WERI-Rb-1 (cell line): ENCODE data around the gene RPL21.

ENCODE experiments used
- DNase-seq: peaks from one replicate; pipeline ENCODE4 v3.0.0-alpha.2; 2020
- H3K27ac ChIP-seq: fragments of 250-450 bp; sonication (Bioruptor Pico); 2 replicates; pipeline ENCODE4 v1.5.1; 2020; ENCODE audit warnings: mild to moderate bottlenecking, moderate library complexity
- H3K27me3 ChIP-seq: fragments of 250-450 bp; sonication (Bioruptor Pico); 2 replicates; pipeline ENCODE4 v1.5.1; 2021; ENCODE audit warnings: mild to moderate bottlenecking, low read depth, moderate library complexity; ENCODE audit not compliant: insufficient read depth, severe bottlenecking
- H3K36me3 ChIP-seq: fragments of 250-450 bp; sonication (Bioruptor Pico); 2 replicates; pipeline ENCODE4 v1.5.1; 2020; ENCODE audit warnings: mild to moderate bottlenecking, moderate library complexity
- H3K4me3 ChIP-seq: 2 replicates; pipeline ENCODE4 v1.5.1; 2011; ENCODE audit warnings: low read depth, mild to moderate bottlenecking, control low read depth, low read length
- H3K9me3 ChIP-seq: fragments of 250-450 bp; sonication (Bioruptor Pico); 2 replicates; pipeline ENCODE4 v1.5.1; 2021; ENCODE audit warnings: mild to moderate bottlenecking, moderate library complexity; ENCODE audit not compliant: severe bottlenecking
- CTCF ChIP-seq: IDR thresholded peaks from 2 replicates; pipeline ENCODE4 v1.5.1; 2011; ENCODE audit warnings: low read depth, mild to moderate bottlenecking, control low read depth, inconsistent platforms, low read length

The RPL21 gene

GRCh38 chr13:27270594-27271520 lies 19.5 kb downstream of the RPL21 start, which contains the start of gene RASL11A:
RASL11A (plus strand) TSS chr13:27270830; CDS start chr13:27270945, 115 bp downstream.
- Histone ChIP-seq H3K27ac (peak within 1 kb of the TSS; percentile 52), H3K9me3 (no peaks in the 10 kb centered on the region), H3K27me3 (no peaks in the 10 kb centered on the region), H3K36me3 (no peaks in the 10 kb centered on the region), H3K4me3 (peak within 1 kb of the TSS; percentile 58)
- peak; percentile 95 for DNase-seq
- peak; percentile 94 for TF ChIP-seq CTCF

- no peaks in the 10 kb centered on the region for H3K36me3 ChIP-seq
- DNase-seq = no peak
- no peak for TF ChIP-seq CTCF
- H3K9me3 ChIP-seq = no peaks in the 10 kb centered on the region
- no peak overlapping the region for H3K27ac ChIP-seq
- no peaks in the 10 kb centered on the region for H3K27me3 ChIP-seq
- no peak overlapping the region for H3K4me3 ChIP-seq
Measured at GRCh38 chr13:27271570-27272096, 20.3 kb downstream of the RPL21 start.

- no peaks in the 10 kb centered on the region for H3K9me3 ChIP-seq
- H3K4me3 ChIP-seq = no peak overlapping the region
- H3K27me3 ChIP-seq = no peaks in the 10 kb centered on the region
- no peak for DNase-seq
- no peak for TF ChIP-seq CTCF
- H3K36me3 ChIP-seq = no peaks in the 10 kb centered on the region
- no peak overlapping the region for H3K27ac ChIP-seq
Measured at GRCh38 chr13:27273658-27274425, 22.5 kb downstream of the RPL21 start.

- no peak for DNase-seq
- Histone ChIP-seq H3K9me3 (no peaks in the 10 kb centered on the region), H3K4me3 (no peak overlapping the region), H3K27me3 (no peaks in the 10 kb centered on the region), H3K36me3 (no peaks in the 10 kb centered on the region), H3K27ac (no peak overlapping the region)
- TF ChIP-seq CTCF = no peak
Measured at GRCh38 chr13:27274631-27275030, 23.3 kb downstream of the RPL21 start.

- TF ChIP-seq CTCF = no peak
- Histone ChIP-seq H3K27ac (no peak overlapping the region), H3K4me3 (no peak overlapping the region), H3K36me3 (no peaks in the 10 kb centered on the region), H3K27me3 (no peaks in the 10 kb centered on the region), H3K9me3 (no peaks in the 10 kb centered on the region)
- no peak for DNase-seq
Measured at GRCh38 chr13:27276188-27276587, 24.8 kb downstream of the RPL21 start.
